Head of caudate nucleus (tissue), 42 donors: ENCODE results near the gene TIAM2.

ENCODE experiments used
- DNase-seq, 42 donors: peaks; one replicate each; pipeline versions ENCODE4 v3.0.0 to v3.0.0-alpha.2; 2020 to 2021; ENCODE audit warnings: mixed read lengths in 7 of 42
- intact Hi-C: fragments of 100-400 bp; cut with DNase I; formaldehyde crosslinking; loops from one replicate; pipeline ENCODE4 v1.15.0; 2022

TIAM2 gene

GRCh38 chr6:155274106-155274505 is 279.0 kb downstream of the TIAM2 start:
- intact Hi-C loops = no loop called here
- DNase-seq = no peak

GRCh38 chr6:155274533-155274932 is 279.4 kb downstream of the TIAM2 start:
- intact Hi-C loops = no loop called here
- DNase-seq = no peak

- DNase-seq = peak in 20 of 42 donors; percentile 24 to 71 (median 46)
- intact Hi-C loops = no loop called here
Observed at GRCh38 chr6:155275808-155276480, 280.8 kb downstream of the TIAM2 start.

GRCh38 chr6:155276638-155277037 is 281.5 kb downstream of the TIAM2 start:
- intact Hi-C loops = no loop called here

GRCh38 chr6:155278319-155279049 is 283.4 kb downstream of the TIAM2 start:
- DNase-seq = no peak
- intact Hi-C loops = no loop called here

More at GRCh38 chr6:155276638-155277037, 281.5 kb downstream of the TIAM2 start:
- no peak for DNase-seq

- DNase-seq = no peak
- intact Hi-C loops = no loop called here
Observed at GRCh38 chr6:155284775-155285174, 289.7 kb downstream of the TIAM2 start.

GRCh38 chr6:155287762-155288161 is 292.6 kb downstream of the TIAM2 start:
- DNase-seq = no peak
- intact Hi-C loops = no loop called here

- intact Hi-C loops = no loop called here
- DNase-seq = no peak
Observed at GRCh38 chr6:155290491-155290890, 295.4 kb downstream of the TIAM2 start.

GRCh38 chr6:155291291-155291690 is 296.2 kb downstream of the TIAM2 start:
- DNase-seq = no peak
- intact Hi-C loops = no loop called here

GRCh38 chr6:155292711-155293110 is 297.6 kb downstream of the TIAM2 start:
- DNase-seq = no peak
- intact Hi-C loops = no loop called here

- intact Hi-C loops = no loop called here
- no peak for DNase-seq
Observed at GRCh38 chr6:155297669-155298068, 302.6 kb downstream of the TIAM2 start.

GRCh38 chr6:155301867-155302266 is 306.8 kb downstream of the TIAM2 start:
- DNase-seq = no peak
- intact Hi-C loops = no loop called here

- no peak for DNase-seq
- intact Hi-C loops = no loop called here
Observed at GRCh38 chr6:155303361-155303870, 308.3 kb downstream of the TIAM2 start.

GRCh38 chr6:155306958-155307357 is 311.8 kb downstream of the TIAM2 start:
- intact Hi-C loops = no loop called here

More at GRCh38 chr6:155306958-155307357, 311.8 kb downstream of the TIAM2 start:
- no peak for DNase-seq
